Measurements from ENCODE around the gene KAT7. TPM values are rescaled to one million over a fixed set of nuclear protein-coding genes. Genes with fewer than 3 reads are reported as not detected.

Gene KAT7
- total and polyA plus RNA-seq, 10 of the 15 experiments (the other 5 are each of a cell fraction or from before 2014, with no cell fraction given), result 6.6 to 45.8 (median 26.3) TPM

DNA sequence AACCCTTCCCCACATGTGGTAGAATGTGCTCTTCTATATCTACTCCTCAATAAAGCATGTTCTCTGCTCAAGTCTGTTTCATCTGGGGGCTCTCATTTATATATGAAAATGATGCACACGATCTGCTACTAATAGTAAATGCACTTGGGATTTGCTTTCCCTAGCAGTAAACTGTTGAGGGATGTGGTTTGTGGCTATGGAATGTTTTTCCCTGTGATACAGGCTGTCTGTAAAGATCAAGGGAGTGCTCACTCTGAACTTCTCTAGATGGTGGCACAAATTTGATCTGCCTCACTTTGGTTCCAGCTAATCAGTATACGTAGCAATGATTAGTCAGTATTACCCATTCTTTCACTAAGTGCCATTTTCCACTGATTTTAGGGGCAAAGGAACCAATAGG, 40.5 kb downstream of the KAT7 start:
- 47% methylated on average over 2 of the region's 2 CpGs for WGBS (ENCODE audit: insufficient coverage, insufficient replicate concordance, low lambda C conversion rate, missing lambda C conversion rate)
- SMC1A ChIA-PET (ENCODE audit: uncharacterized antibody, unreplicated experiment), result no interaction called here
- no peak for ATAC-seq
- POLR2A ChIA-PET, result no interaction called here
- in situ Hi-C loops (cut with MboI) (no loop called here), intact Hi-C loops (cut with micrococcal nuclease; ENCODE audit: unreplicated experiment) (no loop called here)
- no peak overlapping the region for H3K4me3 ChIP-seq
- RAD21 ChIA-PET (ENCODE audit: unreplicated experiment), result no interaction called here
- H3K79me2 ChIP-seq (ENCODE audit: control insufficient read depth, insufficient read depth, low read length), result no peaks in the 10 kb centered on the region
- H3K27me3 ChIP-seq (replicated peaks in 1 of 2; ENCODE audit: control insufficient read depth in 2 of 2, insufficient read depth in 2 of 2, low read length in 1 of 2), result no peaks in the 10 kb centered on the region
- no peak overlapping the region for H3K9ac ChIP-seq (ENCODE audit: control insufficient read depth, insufficient read depth, low read length)
- H3K4me2 ChIP-seq (ENCODE audit: control insufficient read depth, insufficient read depth), result no peak overlapping the region
- FAIRE-seq, result no peak
- no peaks in the 10 kb centered on the region for H4K20me1 ChIP-seq (ENCODE audit: control insufficient read depth, insufficient read depth)
- H3K27ac ChIP-seq (ENCODE audit: control insufficient read depth, insufficient read depth), result no peak overlapping the region
- DNase-seq (ENCODE audit: low read depth, low spot score), result no peak
- no peak; the same call in 1 of the 2 replicates for TF ChIP-seq POLR2AphosphoS5 (IDR thresholded peaks at IDR 0.05; ENCODE audit: low read length)
- BruUV-seq (replicated peaks), result no TSS peak
- H3K4me1 ChIP-seq (ENCODE audit: control insufficient read depth, insufficient read depth, low read length), result no peaks in the 10 kb centered on the region
- H2AFZ ChIP-seq (ENCODE audit: control insufficient read depth, low read depth, low read length), result no peak overlapping the region
- no peaks in the 10 kb centered on the region for H3K9me3 ChIP-seq (replicated peaks; ENCODE audit: control insufficient read depth, insufficient read depth, low read length)
- CTCF ChIA-PET, result no interaction called here
- peaks cover 9 to 25% of the 10 kb centered on the region in 2 experiments for H3K36me3 ChIP-seq (ENCODE audit: control insufficient read depth in 2 of 2, insufficient read depth in 2 of 2, low read length in 1 of 2)

DNA sequence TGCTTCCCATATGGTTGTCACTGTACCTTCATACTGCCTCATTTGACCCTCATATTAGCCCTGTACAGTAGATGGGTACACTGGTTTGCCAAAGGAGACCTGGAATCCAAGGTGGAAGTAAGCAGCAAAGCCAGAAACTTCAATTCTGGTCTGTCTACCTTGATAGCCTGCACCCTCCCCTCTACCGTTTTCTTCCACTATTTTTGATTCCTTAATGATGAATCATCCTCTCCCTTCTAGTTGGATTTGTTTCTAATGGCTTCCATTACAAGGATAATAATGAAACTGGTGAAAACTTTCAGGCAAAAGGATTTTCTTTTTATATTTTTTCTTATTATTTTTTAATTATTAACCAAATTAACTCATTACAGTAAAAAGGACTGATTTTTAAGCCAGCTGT, 42.1 kb downstream of the KAT7 start:
- no peak for FAIRE-seq
- Histone ChIP-seq H3K27me3 (replicated peaks in 1 of 2; ENCODE audit: control insufficient read depth in 2 of 2, insufficient read depth in 2 of 2, low read length in 1 of 2) (no peaks in the 10 kb centered on the region), H3K4me1 (ENCODE audit: control insufficient read depth, insufficient read depth, low read length) (no peaks in the 10 kb centered on the region), H2AFZ (ENCODE audit: control insufficient read depth, low read depth, low read length) (no peak overlapping the region), H3K36me3 (ENCODE audit: control insufficient read depth in 2 of 2, insufficient read depth in 2 of 2, low read length in 1 of 2) (peaks cover 10 to 19% of the 10 kb centered on the region in 2 experiments), H4K20me1 (ENCODE audit: control insufficient read depth, insufficient read depth) (no peaks in the 10 kb centered on the region), H3K79me2 (ENCODE audit: control insufficient read depth, insufficient read depth, low read length) (no peaks in the 10 kb centered on the region), H3K9me3 (replicated peaks; ENCODE audit: control insufficient read depth, insufficient read depth, low read length) (no peaks in the 10 kb centered on the region), H3K4me2 (ENCODE audit: control insufficient read depth, insufficient read depth) (no peak overlapping the region), H3K4me3 (no peak overlapping the region), H3K9ac (ENCODE audit: control insufficient read depth, insufficient read depth, low read length) (no peak overlapping the region), H3K27ac (ENCODE audit: control insufficient read depth, insufficient read depth) (no peak overlapping the region)
- ChIA-PET SMC1A (ENCODE audit: uncharacterized antibody, unreplicated experiment) (no interaction called here), CTCF (no interaction called here), RAD21 (ENCODE audit: unreplicated experiment) (no interaction called here), POLR2A (no interaction called here)
- no peak for DNase-seq (ENCODE audit: low read depth, low spot score)
- in situ Hi-C loops (cut with MboI), result no loop called here
- no peak for ATAC-seq
- no TSS peak for BruUV-seq (replicated peaks)
- intact Hi-C loops (cut with micrococcal nuclease; ENCODE audit: unreplicated experiment), result no loop called here
- 50% methylated on average over 1 of the region's 1 CpG for WGBS (ENCODE audit: insufficient coverage, insufficient replicate concordance, low lambda C conversion rate, missing lambda C conversion rate)
- TF ChIP-seq SIX5 (IDR thresholded peaks at IDR 0.05; ENCODE audit: low read depth, low read length, severe bottlenecking) (no peak), TCF3 (IDR thresholded peaks at IDR 0.05; ENCODE audit: borderline replicate concordance, insufficient read depth, low read depth, low read length) (no peak), ZBED1 (IDR thresholded peaks at IDR 0.05; ENCODE audit: borderline replicate concordance) (no peak), SUZ12 (IDR thresholded peaks at IDR 0.05; ENCODE audit: unreplicated experiment) (no peak), YY1 (IDR thresholded peaks at IDR 0.05; ENCODE audit: low read depth, low read length) (no peak), CBFB (IDR thresholded peaks at IDR 0.05; ENCODE audit: low read depth) (no peak), JUND (IDR thresholded peaks at IDR 0.05; ENCODE audit: low read depth, low read length) (no peak), EP300 (IDR thresholded peaks at IDR 0.05; ENCODE audit: borderline replicate concordance in 1 of 2, control insufficient read depth in 1 of 2, low read depth in 2 of 2, low read length in 2 of 2) (no peak), ESRRA (IDR thresholded peaks at IDR 0.05; ENCODE audit: low read length) (no peak), EGR1 (IDR thresholded peaks at IDR 0.05; ENCODE audit: borderline replicate concordance in 1 of 2, low read depth in 2 of 2, low read length in 2 of 2) (no peak), TAF1 (IDR thresholded peaks at IDR 0.05; ENCODE audit: borderline replicate concordance, low read depth, low read length) (no peak)
- TF ChIP-seq, protein P1, sequence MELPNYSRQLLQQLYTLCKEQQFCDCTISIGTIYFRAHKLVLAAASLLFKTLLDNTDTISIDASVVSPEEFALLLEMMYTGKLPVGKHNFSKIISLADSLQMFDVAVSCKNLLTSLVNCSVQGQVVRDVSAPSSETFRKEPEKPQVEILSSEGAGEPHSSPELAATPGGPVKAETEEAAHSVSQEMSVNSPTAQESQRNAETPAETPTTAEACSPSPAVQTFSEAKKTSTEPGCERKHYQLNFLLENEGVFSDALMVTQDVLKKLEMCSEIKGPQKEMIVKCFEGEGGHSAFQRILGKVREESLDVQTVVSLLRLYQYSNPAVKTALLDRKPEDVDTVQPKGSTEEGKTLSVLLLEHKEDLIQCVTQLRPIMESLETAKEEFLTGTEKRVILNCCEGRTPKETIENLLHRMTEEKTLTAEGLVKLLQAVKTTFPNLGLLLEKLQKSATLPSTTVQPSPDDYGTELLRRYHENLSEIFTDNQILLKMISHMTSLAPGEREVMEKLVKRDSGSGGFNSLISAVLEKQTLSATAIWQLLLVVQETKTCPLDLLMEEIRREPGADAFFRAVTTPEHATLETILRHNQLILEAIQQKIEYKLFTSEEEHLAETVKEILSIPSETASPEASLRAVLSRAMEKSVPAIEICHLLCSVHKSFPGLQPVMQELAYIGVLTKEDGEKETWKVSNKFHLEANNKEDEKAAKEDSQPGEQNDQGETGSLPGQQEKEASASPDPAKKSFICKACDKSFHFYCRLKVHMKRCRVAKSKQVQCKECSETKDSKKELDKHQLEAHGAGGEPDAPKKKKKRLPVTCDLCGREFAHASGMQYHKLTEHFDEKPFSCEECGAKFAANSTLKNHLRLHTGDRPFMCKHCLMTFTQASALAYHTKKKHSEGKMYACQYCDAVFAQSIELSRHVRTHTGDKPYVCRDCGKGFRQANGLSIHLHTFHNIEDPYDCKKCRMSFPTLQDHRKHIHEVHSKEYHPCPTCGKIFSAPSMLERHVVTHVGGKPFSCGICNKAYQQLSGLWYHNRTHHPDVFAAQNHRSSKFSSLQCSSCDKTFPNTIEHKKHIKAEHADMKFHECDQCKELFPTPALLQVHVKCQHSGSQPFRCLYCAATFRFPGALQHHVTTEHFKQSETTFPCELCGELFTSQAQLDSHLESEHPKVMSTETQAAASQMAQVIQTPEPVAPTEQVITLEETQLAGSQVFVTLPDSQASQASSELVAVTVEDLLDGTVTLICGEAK (IDR thresholded peaks at IDR 0.05; ENCODE audit: borderline replicate concordance), result no peak

Measured in GM12878 (cell line).